Measurements from ENCODE around the gene FANCF.
A peak's percentile ranks its signal among the peaks of the same experiment; 100 is the strongest.

FANCF gene, protein sequence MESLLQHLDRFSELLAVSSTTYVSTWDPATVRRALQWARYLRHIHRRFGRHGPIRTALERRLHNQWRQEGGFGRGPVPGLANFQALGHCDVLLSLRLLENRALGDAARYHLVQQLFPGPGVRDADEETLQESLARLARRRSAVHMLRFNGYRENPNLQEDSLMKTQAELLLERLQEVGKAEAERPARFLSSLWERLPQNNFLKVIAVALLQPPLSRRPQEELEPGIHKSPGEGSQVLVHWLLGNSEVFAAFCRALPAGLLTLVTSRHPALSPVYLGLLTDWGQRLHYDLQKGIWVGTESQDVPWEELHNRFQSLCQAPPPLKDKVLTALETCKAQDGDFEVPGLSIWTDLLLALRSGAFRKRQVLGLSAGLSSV
- long read RNA-seq, transcript FANCF-201 (1 exons, 2,952 nt), result major isoform, 57 of 57 reads
- long read RNA-seq, partial matches to known transcripts, result 0 of 57 reads
- long read RNA-seq, other reads (novel, unspliced or antisense), result 0 of 57 reads

DNA sequence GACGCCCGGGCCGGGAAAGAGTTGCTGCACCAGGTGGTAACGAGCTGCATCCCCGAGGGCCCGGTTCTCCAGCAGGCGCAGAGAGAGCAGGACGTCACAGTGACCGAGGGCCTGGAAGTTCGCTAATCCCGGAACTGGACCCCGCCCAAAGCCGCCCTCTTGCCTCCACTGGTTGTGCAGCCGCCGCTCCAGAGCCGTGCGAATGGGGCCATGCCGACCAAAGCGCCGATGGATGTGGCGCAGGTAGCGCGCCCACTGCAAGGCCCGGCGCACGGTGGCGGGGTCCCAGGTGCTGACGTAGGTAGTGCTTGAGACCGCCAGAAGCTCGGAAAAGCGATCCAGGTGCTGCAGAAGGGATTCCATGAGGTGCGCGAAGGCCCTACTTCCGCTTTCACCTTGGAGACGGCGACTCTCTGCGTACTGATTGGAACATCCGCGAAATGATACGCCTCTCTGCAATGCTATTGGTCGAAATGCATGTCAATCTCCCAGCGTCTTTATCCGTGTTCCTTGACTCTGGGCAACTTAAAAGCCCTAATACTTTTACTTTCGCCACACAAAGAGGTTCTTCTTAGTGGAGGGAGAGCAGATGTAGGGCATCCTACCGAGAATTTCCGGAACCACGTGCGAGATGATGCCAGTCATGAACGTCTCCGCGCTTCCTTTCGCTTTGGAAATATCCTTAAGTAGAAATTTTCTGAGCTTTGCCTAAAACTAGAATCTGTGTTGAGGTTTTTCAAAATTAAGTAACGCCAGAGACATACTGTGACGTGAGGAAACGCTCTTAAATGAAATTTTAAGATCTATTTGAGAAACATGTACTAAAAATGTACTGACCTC, at the start of gene FANCF:
Gene FANCF, minus strand, starts transcription at position 376 of the 840 bp plus-strand sequence. Its CDS starts 13 bp downstream, at position 363.
- DNase-seq (ENCODE audit: low read depth in 1 of 2, low spot score in 1 of 2), result peak; percentile 96 to 97
- TF ChIP-seq, protein P1, sequence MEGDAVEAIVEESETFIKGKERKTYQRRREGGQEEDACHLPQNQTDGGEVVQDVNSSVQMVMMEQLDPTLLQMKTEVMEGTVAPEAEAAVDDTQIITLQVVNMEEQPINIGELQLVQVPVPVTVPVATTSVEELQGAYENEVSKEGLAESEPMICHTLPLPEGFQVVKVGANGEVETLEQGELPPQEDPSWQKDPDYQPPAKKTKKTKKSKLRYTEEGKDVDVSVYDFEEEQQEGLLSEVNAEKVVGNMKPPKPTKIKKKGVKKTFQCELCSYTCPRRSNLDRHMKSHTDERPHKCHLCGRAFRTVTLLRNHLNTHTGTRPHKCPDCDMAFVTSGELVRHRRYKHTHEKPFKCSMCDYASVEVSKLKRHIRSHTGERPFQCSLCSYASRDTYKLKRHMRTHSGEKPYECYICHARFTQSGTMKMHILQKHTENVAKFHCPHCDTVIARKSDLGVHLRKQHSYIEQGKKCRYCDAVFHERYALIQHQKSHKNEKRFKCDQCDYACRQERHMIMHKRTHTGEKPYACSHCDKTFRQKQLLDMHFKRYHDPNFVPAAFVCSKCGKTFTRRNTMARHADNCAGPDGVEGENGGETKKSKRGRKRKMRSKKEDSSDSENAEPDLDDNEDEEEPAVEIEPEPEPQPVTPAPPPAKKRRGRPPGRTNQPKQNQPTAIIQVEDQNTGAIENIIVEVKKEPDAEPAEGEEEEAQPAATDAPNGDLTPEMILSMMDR (IDR thresholded peaks at IDR 0.05; ENCODE audit: insufficient read depth, low read length), result no peak
- TF ChIP-seq SPI1 (IDR thresholded peaks at IDR 0.05; ENCODE audit: borderline replicate concordance, low read depth) (peak; percentile 64; the same call in 1 of the 2 replicates), POLR2AphosphoS5 (IDR thresholded peaks at IDR 0.05; ENCODE audit: low read depth) (peak; percentile 72), GABPA (IDR thresholded peaks at IDR 0.05; ENCODE audit: low read depth) (peak; percentile 16)
- TF ChIP-seq, protein P2, sequence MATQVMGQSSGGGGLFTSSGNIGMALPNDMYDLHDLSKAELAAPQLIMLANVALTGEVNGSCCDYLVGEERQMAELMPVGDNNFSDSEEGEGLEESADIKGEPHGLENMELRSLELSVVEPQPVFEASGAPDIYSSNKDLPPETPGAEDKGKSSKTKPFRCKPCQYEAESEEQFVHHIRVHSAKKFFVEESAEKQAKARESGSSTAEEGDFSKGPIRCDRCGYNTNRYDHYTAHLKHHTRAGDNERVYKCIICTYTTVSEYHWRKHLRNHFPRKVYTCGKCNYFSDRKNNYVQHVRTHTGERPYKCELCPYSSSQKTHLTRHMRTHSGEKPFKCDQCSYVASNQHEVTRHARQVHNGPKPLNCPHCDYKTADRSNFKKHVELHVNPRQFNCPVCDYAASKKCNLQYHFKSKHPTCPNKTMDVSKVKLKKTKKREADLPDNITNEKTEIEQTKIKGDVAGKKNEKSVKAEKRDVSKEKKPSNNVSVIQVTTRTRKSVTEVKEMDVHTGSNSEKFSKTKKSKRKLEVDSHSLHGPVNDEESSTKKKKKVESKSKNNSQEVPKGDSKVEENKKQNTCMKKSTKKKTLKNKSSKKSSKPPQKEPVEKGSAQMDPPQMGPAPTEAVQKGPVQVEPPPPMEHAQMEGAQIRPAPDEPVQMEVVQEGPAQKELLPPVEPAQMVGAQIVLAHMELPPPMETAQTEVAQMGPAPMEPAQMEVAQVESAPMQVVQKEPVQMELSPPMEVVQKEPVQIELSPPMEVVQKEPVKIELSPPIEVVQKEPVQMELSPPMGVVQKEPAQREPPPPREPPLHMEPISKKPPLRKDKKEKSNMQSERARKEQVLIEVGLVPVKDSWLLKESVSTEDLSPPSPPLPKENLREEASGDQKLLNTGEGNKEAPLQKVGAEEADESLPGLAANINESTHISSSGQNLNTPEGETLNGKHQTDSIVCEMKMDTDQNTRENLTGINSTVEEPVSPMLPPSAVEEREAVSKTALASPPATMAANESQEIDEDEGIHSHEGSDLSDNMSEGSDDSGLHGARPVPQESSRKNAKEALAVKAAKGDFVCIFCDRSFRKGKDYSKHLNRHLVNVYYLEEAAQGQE (IDR thresholded peaks at IDR 0.05; ENCODE audit: insufficient replicate concordance, low read depth), result no peak
- Histone ChIP-seq H3K27me3 (ENCODE audit: insufficient read depth, poor library complexity, severe bottlenecking) (no peaks in the 10 kb centered on the region), H3K27ac (replicated peaks) (peak within 1 kb of the TSS; percentile 91), H3K4me3 (replicated peaks; ENCODE audit: insufficient read depth, low read length) (peak within 1 kb of the TSS; percentile 85)

DNA sequence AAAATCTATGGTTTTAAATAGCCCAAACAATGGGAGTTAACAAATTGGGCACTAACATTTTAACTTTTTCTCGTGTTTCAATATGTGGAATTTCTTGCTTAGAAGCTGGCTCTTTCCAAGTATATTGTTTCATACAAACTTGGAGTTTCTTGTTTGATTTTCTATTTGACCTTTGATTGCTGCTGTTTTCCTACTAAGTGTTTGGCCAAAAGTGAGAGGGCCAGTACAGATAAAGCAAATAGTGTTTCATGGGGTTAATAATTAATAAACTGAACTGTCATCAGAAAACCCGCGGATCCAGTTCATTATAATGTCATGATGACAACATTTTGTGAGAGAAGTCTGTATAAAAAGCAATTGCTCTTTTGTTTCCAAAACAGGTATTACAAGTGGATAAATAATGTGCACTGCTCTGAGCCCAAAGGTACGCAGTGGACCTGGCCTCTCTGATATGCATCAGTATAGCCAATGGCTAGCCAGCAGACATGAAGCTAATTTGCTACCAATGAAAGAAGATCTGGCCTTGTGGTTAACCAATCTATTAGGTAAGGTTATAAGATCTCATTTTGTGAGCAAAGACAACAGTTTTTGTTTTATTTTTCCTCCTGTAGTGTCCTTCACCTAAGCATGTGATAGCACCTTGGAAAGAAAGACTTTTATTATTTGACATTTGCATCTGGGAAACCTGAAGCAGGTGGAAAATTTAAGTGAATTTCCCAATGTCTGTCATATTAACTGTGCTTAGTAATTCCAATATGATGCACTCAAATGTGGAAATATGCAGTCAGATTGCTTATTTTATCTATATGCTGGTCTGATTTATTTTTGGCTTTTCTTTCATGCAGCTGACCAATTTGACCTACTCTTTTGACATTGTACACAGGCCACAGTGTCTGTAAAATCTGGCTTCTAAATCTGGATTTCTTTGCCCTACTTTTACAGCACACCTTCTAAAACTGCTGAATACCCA, 49.1 kb upstream of the FANCF start:
- H3K27me3 ChIP-seq (ENCODE audit: insufficient read depth, poor library complexity, severe bottlenecking), result peaks cover 2% of the 10 kb centered on the region
- DNase-seq (ENCODE audit: low read depth in 1 of 2, low spot score in 1 of 2), result no peak
- H3K4me3 ChIP-seq (replicated peaks; ENCODE audit: insufficient read depth, low read length), result no peak overlapping the region
- no peak overlapping the region for H3K27ac ChIP-seq (replicated peaks)
- TF ChIP-seq SPI1 (IDR thresholded peaks at IDR 0.05; ENCODE audit: borderline replicate concordance, low read depth) (no peak), POLR2AphosphoS5 (IDR thresholded peaks at IDR 0.05; ENCODE audit: low read depth) (no peak), GABPA (IDR thresholded peaks at IDR 0.05; ENCODE audit: low read depth) (no peak)
- TF ChIP-seq, protein P1 (IDR thresholded peaks at IDR 0.05; ENCODE audit: insufficient read depth, low read length), result no peak
- TF ChIP-seq, protein P2 (IDR thresholded peaks at IDR 0.05; ENCODE audit: insufficient replicate concordance, low read depth), result no peak

DNA sequence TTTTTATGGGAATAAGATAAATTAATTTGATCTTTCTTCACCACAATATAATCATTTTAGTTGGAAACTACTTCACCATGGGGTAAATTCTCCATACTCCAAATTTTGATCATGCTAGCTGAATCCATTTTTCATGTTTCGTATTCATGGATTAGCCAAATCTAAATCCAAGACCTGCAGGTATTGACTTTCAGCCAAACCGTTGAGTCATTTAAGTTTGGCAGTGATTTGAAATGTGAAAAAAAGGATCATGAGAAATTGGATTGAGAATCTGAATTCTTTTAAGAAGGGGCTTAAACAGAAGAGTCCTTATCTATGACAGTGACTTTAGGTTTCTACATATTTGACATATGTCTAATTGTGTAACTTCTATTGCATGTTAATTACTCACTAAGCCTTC, 46.1 kb upstream of the FANCF start:
- Histone ChIP-seq H3K27ac (replicated peaks) (no peak overlapping the region), H3K27me3 (ENCODE audit: insufficient read depth, poor library complexity, severe bottlenecking) (peaks cover 11% of the 10 kb centered on the region)

More for the DNA sequence above, 46.1 kb upstream of the FANCF start:
- DNase-seq (ENCODE audit: low read depth in 1 of 2, low spot score in 1 of 2), result no peak
- TF ChIP-seq SPI1 (IDR thresholded peaks at IDR 0.05; ENCODE audit: borderline replicate concordance, low read depth), result no peak
- TF ChIP-seq, protein P1 (IDR thresholded peaks at IDR 0.05; ENCODE audit: insufficient read depth, low read length), result no peak
- TF ChIP-seq, protein P2 (IDR thresholded peaks at IDR 0.05; ENCODE audit: insufficient replicate concordance, low read depth), result no peak
- no peak for TF ChIP-seq POLR2AphosphoS5 (IDR thresholded peaks at IDR 0.05; ENCODE audit: low read depth)
- no peak for TF ChIP-seq GABPA (IDR thresholded peaks at IDR 0.05; ENCODE audit: low read depth)
- H3K4me3 ChIP-seq (replicated peaks; ENCODE audit: insufficient read depth, low read length), result no peak overlapping the region
